Testis (tissue), 3 donors: ENCODE data around the gene C17orf113. TPM values are rescaled to one million over a fixed set of nuclear protein-coding genes. Genes with fewer than 3 reads are reported as not detected.

Experiments
- DNase-seq: peaks from one replicate; pipeline ENCODE4 v3.0.0-alpha.2; 2019
- H3K27ac ChIP-seq, 2 donors: fragments of 200-600 bp; sonication (generic); one replicate each; pipeline ENCODE4 v1.5.1; 2019
- H3K27me3 ChIP-seq: fragments of 200-600 bp; sonication (generic); one replicate; pipeline ENCODE4 v1.5.1; 2019
- H3K36me3 ChIP-seq: fragments of 200-600 bp; sonication (generic); one replicate; pipeline ENCODE4 v1.5.1; 2017; ENCODE audit warnings: low read depth; ENCODE audit errors: missing control alignments
- H3K4me1 ChIP-seq: fragments of 200-600 bp; sonication (generic); one replicate; pipeline ENCODE4 v1.5.1; 2019
- H3K4me3 ChIP-seq, 2 donors: fragments of 200-600 bp; sonication (generic); one replicate each; pipeline ENCODE4 v1.5.1; 2017 to 2019
- H3K9me3 ChIP-seq: fragments of 200-600 bp; sonication (generic); one replicate; pipeline ENCODE4 v1.5.1; 2017
- CTCF ChIP-seq, 3 experiments: fragments of 450-650 bp in 2 of 3; fragments of 200-600 bp in 1 of 3; sonication (generic) in 1 of 3; IDR thresholded peaks; one replicate each; pipeline ENCODE4 v1.5.1; 2016 to 2019; ENCODE audit warnings: antibody characterized with exemption in 3 of 3, mild to moderate bottlenecking in 2 of 3, moderate library complexity in 1 of 3
- POLR2A ChIP-seq: fragments of 450-650 bp; IDR thresholded peaks from one replicate; pipeline ENCODE4 v1.6.1; 2017; ENCODE audit warnings: antibody characterized with exemption, mild to moderate bottlenecking, moderate library complexity
- WGBS, 2 donors: methylation state at CpG; one replicate each; pipeline ENCODE4 v1.1.5; 2018; 5-methylcytosine and 5-hydroxymethylcytosine counted together
- intact Hi-C: fragments of 100-400 bp; cut with DNase I; formaldehyde crosslinking; loops from one replicate; pipeline ENCODE4 v1.15.1; 2023; ENCODE audit warnings: low total_unique reads
- polyA plus RNA-seq: library from polyadenylated mRNA; stranded (reverse); fragments of 350-450 nt; fragmentation: Illumina TruSeq; extraction: RNeasy Lipid Tissue Mini Kit (QIAGEN cat#74804); gene quantifications from one replicate; pipeline ENCODE4 v1.2.3, GENCODE V29; 2014; ENCODE audit warnings: low read depth, low replicate concordance; ENCODE audit not compliant: insufficient read depth
- total RNA-seq, 2 donors: library from RNA; depleted of rRNA; stranded (reverse); fragments of >200 nt; gene quantifications; one replicate each; pipeline ENCODE4 v1.2.3, GENCODE V29; 2016

C17orf113 gene
- total and polyA plus RNA-seq, 3 donors from 2014 or later: 2.8 to 11.3 (median 7.7) TPM

GRCh38 chr17:42094375-42095069, 44.1 kb upstream of the C17orf113 start:
- WGBS, 2 donors: 73 to 76% methylated on average over 12 of the region's 12 CpGs
- intact Hi-C loops: no loop called here

GRCh38 chr17:42092939-42093338, 42.5 kb upstream of the C17orf113 start:
- Histone ChIP-seq H3K27ac (peak overlapping the region; percentile 9 to 45), H3K4me1 (peaks cover 23% of the 10 kb centered on the region), H3K4me3 (no peak overlapping the region), H3K9me3 (no peaks in the 10 kb centered on the region), H3K27me3 (no peaks in the 10 kb centered on the region), H3K36me3 (no peaks in the 10 kb centered on the region)
- DNase-seq: no peak
- intact Hi-C loops: no loop called here
- TF ChIP-seq POLR2A (no peak), CTCF (IDR thresholded peaks at IDR 0.05) (no peak)
- 62 to 63% methylated on average over 6 of the region's 6 CpGs for WGBS, 2 donors

More at GRCh38 chr17:42094375-42095069, 44.1 kb upstream of the C17orf113 start:
- no peak for TF ChIP-seq CTCF (IDR thresholded peaks at IDR 0.05)
- TF ChIP-seq POLR2A: no peak
- no peak for DNase-seq
- Histone ChIP-seq H3K9me3 (no peaks in the 10 kb centered on the region), H3K27ac (peak overlapping the region; percentile 31 to 53), H3K36me3 (no peaks in the 10 kb centered on the region), H3K4me1 (peaks cover 33% of the 10 kb centered on the region), H3K27me3 (no peaks in the 10 kb centered on the region), H3K4me3 (no peak overlapping the region)

- no peak for DNase-seq
- intact Hi-C loops: no loop called here
- Histone ChIP-seq H3K4me3 (no peak overlapping the region), H3K36me3 (no peaks in the 10 kb centered on the region), H3K4me1 (peaks cover 19% of the 10 kb centered on the region), H3K27ac (peak overlapping the region; percentile 9 to 50), H3K9me3 (no peaks in the 10 kb centered on the region), H3K27me3 (no peaks in the 10 kb centered on the region)
- no peak for TF ChIP-seq CTCF (IDR thresholded peaks at IDR 0.05)
- TF ChIP-seq POLR2A: no peak
- WGBS, 2 donors: 78 to 80% methylated on average over 5 to 8 of the region's 8 CpGs
Observed at GRCh38 chr17:42090964-42091790, 40.8 kb upstream of the C17orf113 start.

GRCh38 chr17:42088736-42089135, 38.3 kb upstream of the C17orf113 start:
- no peak for TF ChIP-seq CTCF (IDR thresholded peaks at IDR 0.05)
- no peak for TF ChIP-seq POLR2A
- DNase-seq: no peak
- H3K4me3 ChIP-seq: no peak overlapping the region

More at GRCh38 chr17:42088736-42089135, 38.3 kb upstream of the C17orf113 start:
- intact Hi-C loops: no loop called here
- H3K27ac ChIP-seq: peak overlapping the region; percentile 65 to 76
- H3K36me3 ChIP-seq: no peaks in the 10 kb centered on the region
- H3K27me3 ChIP-seq: no peaks in the 10 kb centered on the region
- 79% methylated on average over 8 of the region's 8 CpGs; no CpG with 5 or more reads in 1 of the 2 donors for WGBS, 2 donors
- peaks cover 17% of the 10 kb centered on the region for H3K4me1 ChIP-seq
- no peaks in the 10 kb centered on the region for H3K9me3 ChIP-seq
